Epidermal melanocyte (primary cell): ENCODE data around the gene CLIC6.

Experiments used
- DNase-seq: peaks from one replicate; pipeline ENCODE4 v3.0.0; 2011; ENCODE audit warnings: low spot score; ENCODE audit not compliant: insufficient read length

The CLIC6 gene

DNA sequence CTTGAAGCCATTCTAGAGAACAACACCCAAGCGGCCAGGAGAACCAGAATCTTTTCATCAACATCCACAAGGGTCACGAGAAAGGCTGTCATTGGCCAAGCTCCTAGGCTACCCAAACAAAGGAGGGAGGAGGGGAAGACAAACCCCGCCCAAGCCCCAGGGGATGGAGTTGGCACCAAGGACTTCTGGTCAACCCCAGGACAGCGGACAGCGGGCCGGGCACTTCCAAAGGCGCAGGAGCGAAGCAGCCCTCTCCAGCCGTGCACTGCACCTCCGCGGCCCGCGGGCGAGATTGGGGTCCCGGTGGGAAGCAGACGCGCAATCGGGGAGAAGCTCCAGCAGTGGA lies at the start of gene CLIC6:
TSS of gene CLIC6 (plus strand) at position 192 of the 346 bp plus-strand sequence. CDS start 395 bp downstream, outside the sequence.
- DNase-seq, result no peak

DNA sequence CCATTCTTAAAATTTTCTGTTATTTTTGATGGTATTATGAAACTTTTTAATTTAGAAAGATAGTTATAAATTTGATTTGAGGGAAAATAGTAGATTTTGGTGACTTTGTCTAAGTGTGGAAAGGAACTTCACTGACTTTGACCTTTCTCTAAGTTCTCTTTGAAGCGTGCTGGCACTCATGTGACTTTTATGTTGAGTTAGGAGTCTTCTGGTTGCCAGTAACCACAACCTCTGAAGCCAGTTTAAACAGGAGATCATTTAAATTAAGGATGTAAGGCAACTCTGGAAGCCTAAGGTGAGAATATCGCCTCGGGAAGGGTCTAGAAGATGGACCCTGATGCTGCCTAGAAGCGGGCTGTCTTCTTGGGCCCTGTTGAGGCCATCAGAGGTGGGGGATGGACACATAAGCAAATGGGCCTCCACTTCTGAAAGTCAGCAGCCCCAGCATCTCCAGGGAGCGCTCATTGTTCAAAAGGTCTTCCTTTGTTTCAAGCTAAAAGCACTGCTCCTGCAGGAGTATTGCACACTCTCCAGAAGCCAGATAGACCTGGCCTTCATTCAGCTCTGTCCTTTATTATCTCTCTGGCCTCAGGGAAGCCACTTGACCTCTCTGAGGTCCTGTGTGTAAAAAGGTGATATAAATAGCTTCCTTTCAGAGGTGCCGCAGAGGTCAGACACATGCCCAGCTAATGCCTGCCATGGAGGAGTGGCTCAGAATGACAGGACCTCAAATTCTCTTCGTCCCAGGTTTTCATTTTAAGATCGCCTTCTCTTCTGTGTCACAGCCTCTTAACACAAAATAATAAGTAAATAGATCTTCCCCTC lies 48.7 kb upstream of the CLIC6 start:
- DNase-seq, result no peak

DNA sequence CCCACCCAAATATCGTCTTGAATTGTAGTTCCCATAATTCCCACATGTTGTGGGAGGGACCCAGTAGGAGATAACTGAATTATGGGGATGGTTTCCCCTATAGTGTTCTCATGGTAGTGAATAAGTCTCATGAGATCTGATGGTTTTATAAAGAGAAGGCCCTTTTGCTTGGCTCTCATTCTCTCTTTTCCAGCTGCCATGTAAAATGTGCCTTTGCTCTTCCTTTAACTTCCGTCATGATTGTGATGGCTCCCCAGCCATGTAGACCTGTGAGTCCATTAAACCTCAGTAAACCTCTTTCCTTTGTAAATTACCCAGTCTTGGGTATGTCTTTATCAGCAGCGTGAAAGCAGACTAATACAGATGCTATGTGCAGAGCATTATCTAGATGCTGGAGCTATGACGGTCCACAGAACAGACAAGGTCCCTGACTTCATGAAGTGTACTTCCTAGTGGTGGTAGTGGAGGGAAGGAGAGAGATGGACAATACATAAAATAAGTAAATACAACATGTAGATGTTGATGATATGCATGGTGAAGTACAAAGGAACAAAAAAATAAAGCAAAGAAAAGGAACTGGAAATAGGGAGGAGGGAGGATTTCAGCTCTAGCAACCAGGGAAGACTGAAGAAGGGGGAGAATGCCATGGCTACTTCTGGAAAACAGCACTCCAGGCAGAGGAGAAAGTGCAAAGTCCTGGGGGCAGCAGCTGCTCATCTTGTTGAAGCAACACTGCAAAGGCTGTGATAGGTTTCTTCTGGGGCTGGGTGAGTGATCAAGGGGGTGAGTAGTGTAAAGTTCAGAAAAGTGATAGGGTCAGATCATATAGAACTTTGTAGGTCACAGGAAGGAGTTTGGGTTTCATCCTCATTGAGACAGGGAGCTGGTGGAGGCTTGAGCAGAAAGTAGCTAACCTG lies 47.1 kb upstream of the CLIC6 start:
- no peak for DNase-seq

DNA sequence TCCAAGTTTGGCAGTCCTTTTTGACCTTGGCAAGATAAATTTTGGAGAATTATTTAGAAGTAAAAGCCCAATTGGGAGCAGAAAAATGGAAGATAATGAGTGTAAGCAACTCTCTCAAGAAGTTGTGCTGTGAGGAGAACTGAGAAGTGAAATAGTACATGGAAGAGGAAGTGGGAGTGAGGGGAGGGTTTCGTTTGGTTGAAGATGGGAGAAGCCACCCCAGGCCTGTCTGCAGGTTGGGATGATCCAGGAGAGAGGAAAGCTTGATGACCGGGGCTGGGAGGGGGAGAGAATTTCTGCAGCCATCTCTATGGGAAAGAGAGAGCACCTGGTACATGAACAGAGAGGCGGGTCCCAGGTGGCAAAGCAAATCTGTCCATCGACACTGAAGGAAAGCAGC lies 45.3 kb upstream of the CLIC6 start:
- no peak for DNase-seq

DNA sequence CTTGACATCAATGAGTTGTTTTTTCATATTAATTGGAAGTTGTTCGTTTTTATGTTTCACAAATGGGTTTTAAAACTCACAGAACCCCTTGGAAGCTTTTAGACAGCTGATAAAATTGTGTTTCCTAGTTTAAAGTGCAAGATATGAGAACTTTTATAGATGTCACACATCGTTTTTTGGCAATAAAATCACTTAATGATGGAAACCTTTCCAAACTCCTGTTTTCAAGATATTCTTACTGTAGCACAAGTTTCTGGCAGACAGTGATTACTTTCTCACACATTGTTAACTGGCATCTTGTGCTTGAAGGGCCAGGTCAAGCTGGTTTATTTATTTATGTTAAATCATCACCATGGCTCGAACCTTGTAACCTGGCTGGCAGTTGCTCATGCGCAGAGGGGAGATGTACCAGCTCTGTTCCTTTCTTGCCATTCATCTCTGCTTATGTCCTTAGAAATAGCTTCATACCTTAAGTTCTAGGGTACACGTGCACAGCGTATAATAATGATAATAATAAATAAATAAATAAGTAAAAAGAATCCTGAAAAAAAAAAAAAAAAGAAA lies 43.7 kb upstream of the CLIC6 start:
- no peak for DNase-seq

DNA sequence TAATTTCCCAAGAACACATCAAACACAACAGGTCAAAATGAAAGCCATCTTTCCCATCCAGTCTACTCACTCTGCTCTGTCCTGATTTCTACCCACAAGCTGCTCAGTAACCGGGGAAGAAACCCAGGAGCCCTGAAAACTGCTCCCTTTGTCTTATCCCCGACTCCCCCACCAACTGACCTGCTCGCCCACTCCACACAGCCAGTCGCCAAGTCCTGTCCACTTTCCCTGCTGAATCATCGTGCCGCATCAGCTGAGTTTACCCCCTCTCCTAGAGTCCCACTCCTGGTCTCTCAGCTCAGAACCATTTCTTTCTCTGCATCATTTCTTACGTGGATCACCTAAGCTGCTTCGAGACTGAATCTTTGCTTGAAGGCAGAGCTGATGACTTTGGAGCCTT lies 42.7 kb upstream of the CLIC6 start:
- DNase-seq, result no peak

DNA sequence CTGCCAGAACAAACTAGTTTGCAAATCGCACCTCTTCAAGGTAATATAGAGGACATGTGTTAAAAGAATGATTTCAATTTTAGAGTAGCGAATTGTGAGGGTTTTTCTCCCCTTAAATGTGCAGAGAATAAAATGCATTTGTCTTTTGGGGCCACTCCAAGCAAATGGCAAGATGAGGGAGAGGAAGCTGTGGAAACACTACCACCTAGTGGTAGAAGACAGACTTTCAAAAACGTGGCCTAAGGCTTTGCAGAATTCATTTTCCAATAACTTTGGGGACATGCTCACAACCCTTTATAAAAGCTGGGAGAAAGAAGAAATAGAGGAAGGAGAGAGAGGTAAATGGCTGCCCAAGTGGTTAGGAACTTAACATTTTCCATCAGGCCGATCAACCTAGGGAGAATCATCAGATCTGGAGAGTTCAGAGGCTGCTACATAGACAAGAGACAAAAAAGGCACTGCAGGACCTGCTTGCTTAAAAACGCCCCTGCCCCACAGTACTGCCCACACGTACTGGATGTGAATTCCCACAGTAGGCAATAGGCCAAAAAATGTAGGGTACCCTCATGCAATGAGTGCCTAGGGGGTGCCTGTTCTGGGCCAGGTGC lies 38.2 kb upstream of the CLIC6 start:
- peak; percentile 74 for DNase-seq

DNA sequence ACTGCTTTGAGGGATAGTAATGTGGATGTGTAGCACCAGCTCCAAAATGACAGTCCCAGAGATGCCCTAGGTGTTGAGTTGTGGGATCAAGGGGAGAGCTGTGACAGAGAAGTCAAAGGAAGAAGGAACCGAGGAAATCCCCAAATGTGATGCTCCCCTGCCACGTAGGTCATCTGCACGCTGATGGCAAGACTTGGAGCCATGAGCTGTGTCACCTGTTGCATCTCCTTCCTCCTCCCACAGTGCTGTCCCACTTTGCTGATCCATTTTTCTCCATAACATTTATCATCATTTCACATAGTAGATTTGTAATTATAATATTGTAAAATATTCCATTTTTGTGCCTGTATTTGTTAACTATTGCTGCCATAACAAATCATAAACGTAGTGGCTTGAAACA lies 36.3 kb upstream of the CLIC6 start:
- no peak for DNase-seq

DNA sequence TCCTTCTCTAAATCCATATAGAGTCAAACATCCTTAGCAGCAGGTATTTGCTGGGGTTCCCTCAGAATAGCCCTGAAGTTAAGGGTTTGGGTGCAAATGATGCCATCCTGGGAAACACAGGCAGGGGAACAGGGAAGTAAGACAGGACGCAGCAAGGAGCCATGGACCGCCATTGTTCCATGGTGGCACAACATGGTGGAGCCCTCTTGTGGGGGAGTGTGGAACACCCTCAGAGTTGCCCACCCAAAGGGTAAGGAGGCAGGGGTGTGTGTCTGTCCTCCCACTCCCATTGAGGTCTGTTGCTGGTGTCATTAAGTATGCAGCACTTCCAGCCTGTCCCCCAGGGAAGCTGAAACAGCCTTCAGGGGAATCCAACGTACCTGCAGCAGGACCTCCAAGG lies 33.5 kb upstream of the CLIC6 start:
- no peak for DNase-seq

DNA sequence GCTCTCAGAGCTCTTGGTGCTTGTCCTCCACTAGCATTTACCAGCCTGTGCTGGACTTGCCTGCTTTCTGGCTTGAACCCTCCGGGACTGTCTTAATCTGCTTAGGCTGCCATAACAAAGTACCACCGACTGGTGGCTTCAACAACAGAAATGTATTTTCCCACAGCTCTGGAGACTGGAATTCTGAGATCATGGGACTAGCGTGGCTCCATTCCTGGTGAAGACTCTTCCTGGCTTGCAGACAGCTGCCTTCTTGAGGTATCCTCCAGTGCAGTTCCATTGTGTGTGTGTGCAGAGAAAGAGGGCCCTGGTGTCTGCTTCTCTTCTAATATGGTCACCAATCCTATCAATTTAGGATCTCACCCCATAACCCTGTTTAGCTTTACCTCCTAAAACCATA lies 31.8 kb upstream of the CLIC6 start:
- no peak for DNase-seq

DNA sequence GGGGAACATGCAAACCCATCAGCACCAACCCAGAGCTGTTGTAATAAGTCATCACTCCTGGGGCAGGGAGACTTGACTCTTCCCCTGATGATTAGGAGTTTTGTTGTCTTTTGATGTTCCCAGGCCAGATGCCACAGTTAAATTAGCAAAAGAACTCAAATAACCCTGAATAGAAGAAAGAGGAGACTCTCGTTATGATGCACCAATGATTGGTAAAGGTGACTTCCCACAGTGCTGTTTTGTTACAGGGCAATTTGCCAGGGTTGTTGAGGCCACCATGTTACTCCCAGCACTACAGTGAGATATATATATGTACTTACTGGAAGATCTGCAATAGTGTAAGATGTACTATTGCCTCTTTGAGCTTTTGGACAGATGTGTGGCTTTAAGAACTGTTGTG lies 29.5 kb upstream of the CLIC6 start:
- no peak for DNase-seq

DNA sequence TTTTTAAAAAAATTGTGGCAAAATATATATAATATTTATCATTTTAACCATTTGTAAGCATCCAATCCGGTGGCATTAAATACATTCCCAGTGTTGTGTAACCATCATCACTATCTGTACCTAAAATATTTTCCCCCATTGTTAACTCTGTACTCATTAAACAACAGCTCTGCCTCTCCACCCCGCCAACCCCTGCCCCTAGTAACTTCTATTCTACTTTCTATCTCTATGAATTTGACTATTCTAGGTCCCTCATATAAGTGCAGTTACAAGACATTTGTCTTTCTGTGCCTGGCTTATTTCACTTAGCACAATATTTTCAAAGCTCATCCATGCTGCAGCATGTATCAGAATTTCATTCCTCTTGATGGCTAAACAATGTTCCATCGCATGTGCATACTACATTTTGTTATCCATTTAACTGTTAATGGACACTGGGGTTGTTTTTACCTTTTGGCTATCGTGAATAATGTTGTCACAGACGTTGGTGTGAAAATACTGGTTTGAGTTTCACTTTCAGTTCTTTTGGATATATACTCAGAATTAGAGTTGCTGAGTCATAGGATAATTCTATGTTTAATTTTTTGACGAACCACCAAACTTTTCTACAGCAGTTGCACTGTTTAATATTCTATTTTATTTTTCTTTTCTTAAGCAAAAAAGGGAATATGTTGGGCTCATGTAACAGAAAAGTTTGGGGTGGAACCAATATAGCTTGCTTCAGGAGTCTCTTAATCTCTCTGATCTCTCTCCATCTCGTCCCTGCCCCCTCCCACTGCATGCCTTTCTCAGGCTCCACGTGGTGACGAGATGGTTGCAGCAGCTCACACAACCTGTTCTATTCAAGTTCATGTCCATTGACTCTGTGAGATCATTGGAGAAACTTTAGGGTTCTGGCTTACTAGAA lies 28.7 kb upstream of the CLIC6 start:
- no peak for DNase-seq

DNA sequence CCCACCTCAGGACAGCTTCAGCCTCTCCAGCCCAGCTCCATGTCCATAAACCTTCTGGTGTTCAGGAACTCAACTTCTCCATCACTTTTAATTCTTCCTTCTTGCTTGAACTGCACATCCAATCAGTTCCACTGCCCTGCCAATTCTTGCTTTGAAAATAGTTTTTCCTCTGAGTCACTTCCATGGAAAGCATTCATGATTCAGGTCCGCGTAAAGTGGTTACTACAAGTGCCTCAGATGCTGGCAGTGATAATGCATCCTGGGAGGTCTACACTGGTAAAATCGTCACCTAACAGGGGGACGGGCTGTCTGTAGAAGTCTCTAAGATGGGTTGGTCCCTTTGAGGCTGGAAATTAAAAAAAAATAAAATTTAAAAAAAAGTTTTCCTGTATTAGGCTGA lies 27.9 kb upstream of the CLIC6 start:
- DNase-seq, result no peak

DNA sequence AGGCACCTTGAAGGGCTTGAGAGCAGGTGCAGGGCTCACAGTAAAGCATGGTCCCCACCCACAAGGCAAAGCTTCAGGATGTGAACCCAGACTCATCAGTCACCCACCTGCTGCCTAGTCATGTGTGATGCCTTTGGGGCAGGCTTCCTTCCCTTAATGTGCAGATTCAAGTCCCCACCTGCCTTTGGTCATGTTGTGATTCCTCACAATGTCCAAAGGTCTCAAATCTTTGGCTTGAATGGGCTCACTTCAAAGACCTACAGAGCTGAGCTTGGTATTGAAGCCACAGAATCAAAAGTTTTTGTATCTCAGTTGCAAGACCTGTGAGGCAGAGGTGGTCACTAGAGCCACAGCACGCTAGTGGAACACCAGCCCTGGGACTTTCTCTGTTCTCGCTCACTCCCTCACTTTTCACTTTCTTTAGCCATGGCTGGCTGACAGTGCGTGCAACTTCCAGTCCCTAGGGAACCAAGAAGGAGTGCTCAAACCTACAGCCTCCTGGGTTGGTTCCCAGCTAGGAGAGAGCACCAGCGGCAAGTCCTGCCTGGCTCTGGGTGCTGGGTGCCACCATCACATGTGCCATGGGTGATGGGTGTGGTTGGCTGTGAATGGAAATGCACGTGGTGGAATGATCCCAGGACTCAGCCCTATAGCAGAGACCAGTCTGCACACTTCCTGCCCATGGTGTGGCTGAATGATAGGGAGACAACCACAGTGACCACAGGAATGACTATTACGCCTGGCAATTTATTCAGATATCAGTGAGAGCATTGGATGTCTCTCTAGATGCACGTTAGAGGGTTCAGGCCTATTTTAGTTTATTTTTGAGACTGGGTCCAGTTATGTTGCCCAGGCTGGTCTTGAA lies 26.4 kb upstream of the CLIC6 start:
- DNase-seq, result no peak

DNA sequence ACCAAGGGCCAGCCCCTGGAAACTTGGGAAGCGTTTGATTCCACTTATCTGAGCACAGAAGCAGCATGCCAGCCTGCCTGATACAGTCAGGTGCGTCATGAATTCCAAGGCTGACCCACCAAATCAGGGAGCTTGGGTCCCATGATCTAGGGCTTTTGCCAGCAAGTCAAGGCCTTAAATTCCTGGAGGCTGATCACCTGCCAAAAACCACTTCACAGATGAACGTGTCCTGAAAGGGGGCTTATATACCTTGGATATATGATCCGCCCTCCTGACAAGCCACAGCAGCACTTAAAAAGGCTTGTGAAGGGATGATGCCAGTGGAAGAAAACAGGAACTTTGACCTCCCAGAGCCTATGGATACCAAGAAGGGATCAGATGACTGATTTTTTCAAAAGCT lies 24.0 kb upstream of the CLIC6 start:
- no peak for DNase-seq

DNA sequence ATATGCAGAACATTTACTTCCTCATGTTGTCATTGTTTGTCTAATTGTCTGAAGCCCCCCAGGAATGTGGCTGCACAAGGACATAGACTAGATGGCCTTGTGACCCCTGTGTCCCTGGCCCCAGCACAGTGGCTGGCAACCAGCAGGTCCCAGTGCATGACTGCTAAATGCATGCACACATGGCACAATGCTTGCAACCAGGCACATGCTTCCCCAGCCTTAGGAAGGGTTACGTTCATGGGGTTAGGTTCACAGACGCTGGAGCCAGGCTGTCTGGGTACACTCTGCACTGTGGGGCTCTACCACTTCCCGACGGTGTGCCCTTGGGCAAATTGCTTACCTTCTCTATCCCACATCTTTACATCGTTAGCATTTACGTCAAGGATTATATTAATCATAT lies 21.2 kb upstream of the CLIC6 start:
- DNase-seq, result no peak

DNA sequence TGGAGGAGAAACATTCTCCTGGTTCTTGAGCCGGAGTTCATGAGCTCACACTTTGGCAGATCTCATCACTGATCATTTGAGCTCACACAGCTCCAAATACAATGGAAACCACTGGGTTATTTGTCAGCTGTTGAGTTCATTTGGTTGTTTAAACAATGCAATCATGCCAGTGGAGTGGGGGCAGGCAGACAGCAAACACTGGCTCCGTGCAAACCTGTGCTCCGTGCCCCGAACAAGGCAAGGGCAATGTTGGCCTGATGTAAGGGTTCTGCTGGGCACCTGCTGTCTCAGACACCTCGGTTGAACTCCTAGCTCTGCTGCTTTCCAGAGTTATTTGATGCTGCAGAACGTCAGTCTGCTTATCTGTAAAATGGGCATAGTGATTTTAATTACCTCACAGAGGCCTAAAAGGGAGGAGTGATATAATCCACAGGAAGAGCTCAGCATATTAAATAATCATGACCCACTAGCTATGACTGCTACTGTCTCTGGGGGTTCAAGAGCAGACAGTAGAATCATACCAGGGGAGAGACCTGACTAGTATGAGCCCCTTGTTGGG lies 20.0 kb upstream of the CLIC6 start:
- no peak for DNase-seq

DNA sequence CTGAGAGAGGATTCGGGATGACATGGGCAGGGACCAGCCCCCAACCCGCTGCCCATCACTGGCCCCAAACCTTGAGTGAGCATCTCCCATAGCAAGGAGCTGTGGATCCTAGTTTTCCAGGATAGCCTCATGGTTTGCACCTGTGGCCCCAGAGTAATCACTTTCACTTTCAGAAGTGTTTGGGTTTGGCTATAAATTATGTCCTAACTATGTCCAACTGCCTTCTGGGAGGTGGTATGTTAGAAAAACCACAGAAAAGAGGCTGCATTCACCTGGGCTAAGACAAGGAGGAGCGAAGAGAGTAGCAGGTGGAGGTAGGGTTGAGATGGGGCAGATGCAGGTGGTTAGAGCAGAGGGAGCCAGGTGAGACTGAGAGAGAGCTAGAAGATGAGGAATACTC lies 19.4 kb upstream of the CLIC6 start:
- DNase-seq, result no peak

DNA sequence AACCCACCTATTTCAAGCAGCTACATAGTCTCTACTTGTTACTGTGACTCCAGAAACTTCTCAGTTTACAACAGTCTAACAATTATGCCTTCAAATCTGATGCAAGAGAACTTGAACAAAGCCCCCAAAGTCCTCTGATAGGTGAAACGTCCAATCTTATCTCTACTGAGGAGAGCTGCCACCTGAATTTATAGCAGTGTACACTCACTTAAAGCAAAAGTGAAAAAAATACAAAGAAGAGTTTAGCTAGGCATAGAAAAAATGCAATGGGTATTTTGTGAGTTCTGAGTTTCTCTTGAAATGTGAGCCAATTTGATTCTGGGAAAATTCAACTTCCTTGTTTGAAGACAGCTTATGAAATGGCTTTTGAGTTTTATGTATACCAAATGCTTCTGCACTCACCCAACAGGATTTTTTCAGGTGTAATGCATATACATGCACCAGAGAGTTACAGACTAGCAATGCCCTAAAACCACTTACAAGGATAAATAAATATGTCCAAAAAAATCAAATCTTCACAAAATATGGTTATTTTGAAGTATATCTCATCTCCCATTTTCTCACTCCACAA lies 17.8 kb upstream of the CLIC6 start:
- no peak for DNase-seq
